Neural progenitor cell (in vitro differentiated cells): ENCODE results near the gene EIF4E. TPM values are rescaled to one million over a fixed set of nuclear protein-coding genes. Genes with fewer than 3 reads are reported as not detected.
"Not testable (repeated sequence)": the region's sequence is repeated elsewhere in the genome, so short reads cannot be mapped to it uniquely, and the experiment has no call there.

ENCODE experiments used
- DNase-seq: peaks from one replicate; pipeline ENCODE4 v3.0.0-alpha.2; 2016; ENCODE audit warnings: low spot score
- H2AFZ ChIP-seq: fragments of 200-600 bp; sonication (generic); replicated peaks from 2 replicates; pipeline ENCODE4 v1.6.1; 2016; ENCODE audit warnings: antibody characterized with exemption
- H3F3A ChIP-seq: fragments of 200-600 bp; sonication (generic); 2 replicates; pipeline ENCODE4 v1.6.1; 2016; ENCODE audit warnings: antibody characterized with exemption, low read depth
- H3K27ac ChIP-seq: fragments of 200-600 bp; sonication (generic); 2 replicates; pipeline ENCODE4 v1.5.1; 2016; ENCODE audit warnings: mild to moderate bottlenecking
- H3K27me3 ChIP-seq: fragments of 200-600 bp; sonication (generic); 2 replicates; pipeline ENCODE4 v1.6.1; 2016; ENCODE audit warnings: mild to moderate bottlenecking, moderate library complexity
- H3K36me3 ChIP-seq: fragments of 200-600 bp; sonication (generic); 2 replicates; pipeline ENCODE4 v1.5.1; 2016
- H3K4me1 ChIP-seq: fragments of 200-600 bp; sonication (generic); 2 replicates; pipeline ENCODE4 v1.6.1; 2016; ENCODE audit warnings: mixed run types
- H3K4me2 ChIP-seq: fragments of 200-600 bp; sonication (generic); 2 replicates; pipeline ENCODE4 v1.6.1; 2016
- H3K4me3 ChIP-seq: fragments of 200-600 bp; sonication (generic); 2 replicates; pipeline ENCODE4 v1.5.1; 2016
- H3K79me2 ChIP-seq: fragments of 200-600 bp; sonication (generic); 2 replicates; pipeline ENCODE4 v1.6.1; 2016; ENCODE audit warnings: low read depth
- H3K9ac ChIP-seq: fragments of 200-600 bp; sonication (generic); 2 replicates; pipeline ENCODE4 v1.6.1; 2016
- H3K9me3 ChIP-seq: fragments of 200-600 bp; sonication (generic); 2 replicates; pipeline ENCODE4 v1.5.1; 2016; ENCODE audit warnings: low read depth
- H4K20me1 ChIP-seq: fragments of 200-600 bp; sonication (generic); 2 replicates; pipeline ENCODE4 v1.6.1; 2016; ENCODE audit warnings: low read depth
- H3K27ac Mint-ChIP-seq: 3 replicates; pipeline ENCODE4 v1.8.0; 2021; ENCODE audit warnings: mixed read lengths
- H3K27me3 Mint-ChIP-seq: 2 replicates; pipeline ENCODE4 v1.8.0; 2022; ENCODE audit warnings: low read depth, mild to moderate bottlenecking, inconsistent platforms, moderate library complexity, mixed read lengths; ENCODE audit not compliant: insufficient read depth
- H3K36me3 Mint-ChIP-seq: 3 replicates; pipeline ENCODE4 v1.8.0; 2021; ENCODE audit warnings: mixed read lengths
- H3K4me1 Mint-ChIP-seq: 3 replicates; pipeline ENCODE4 v1.8.0; 2021; ENCODE audit warnings: mixed read lengths
- H3K4me3 Mint-ChIP-seq: 3 replicates; pipeline ENCODE4 v1.8.0; 2021; ENCODE audit warnings: mild to moderate bottlenecking, moderate library complexity, mixed read lengths
- H3K9me3 Mint-ChIP-seq: 3 replicates; pipeline ENCODE4 v1.8.0; 2020; ENCODE audit warnings: mixed read lengths
- EZH2 ChIP-seq: fragments of 200-600 bp; sonication (generic); IDR thresholded peaks from 2 replicates; pipeline ENCODE4 v1.6.1; 2017; ENCODE audit warnings: antibody characterized with exemption, mild to moderate bottlenecking, moderate library complexity
- EZH2phosphoT487 ChIP-seq: fragments of 200-600 bp; sonication (generic); IDR thresholded peaks from 2 replicates; pipeline ENCODE4 v1.6.1; 2017; ENCODE audit warnings: antibody characterized with exemption
- total RNA-seq: library from RNA; depleted of rRNA; stranded (reverse); fragments of >200 nt; gene quantifications from 2 replicates; pipeline ENCODE4 v1.2.3, GENCODE V29; 2015; ENCODE audit warnings: low replicate concordance
- TF ChIP-seq, protein P1 (sequence below): fragments of 200-600 bp; sonication (generic); IDR thresholded peaks from 2 replicates; pipeline ENCODE4 v1.5.1; 2017; ENCODE audit warnings: antibody characterized with exemption, mild to moderate bottlenecking

Gene EIF4E
- total RNA-seq, 1 donor from 2014 or later: 340 TPM

DNA sequence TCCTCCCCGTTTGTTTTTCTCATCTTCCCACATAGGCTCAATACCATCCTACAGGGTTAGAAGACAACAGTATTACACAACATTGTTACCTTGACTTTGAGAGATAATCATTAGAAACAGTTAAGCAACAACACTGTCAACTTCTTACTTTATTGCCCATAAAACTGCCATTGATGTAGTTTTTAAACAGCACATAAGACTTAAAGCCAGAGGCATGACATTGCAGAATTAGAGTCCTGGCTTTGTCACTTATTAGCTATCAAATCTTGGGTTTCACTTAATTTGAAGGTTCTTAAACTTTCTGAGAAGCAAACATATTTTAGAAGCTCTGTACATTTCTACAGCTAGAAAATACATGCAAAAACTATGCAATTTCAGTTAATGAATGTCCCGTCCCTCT is 41.8 kb downstream of the EIF4E start:
- Mint-ChIP-seq H3K27me3 (no peaks in the 10 kb centered on the region), H3K4me1 (no peaks in the 10 kb centered on the region), H3K9me3 (no peaks in the 10 kb centered on the region), H3K4me3 (no peak overlapping the region), H3K36me3 (peaks cover 44% of the 10 kb centered on the region), H3K27ac (no peak overlapping the region)
- peaks cover 55% of the 10 kb centered on the region for H3K36me3 ChIP-seq
- no peak overlapping the region for H3K27ac ChIP-seq
- no peak overlapping the region for H2AFZ ChIP-seq
- no peak overlapping the region for H3K4me3 ChIP-seq
- no peaks in the 10 kb centered on the region for H3K4me1 ChIP-seq
- H3K79me2 ChIP-seq: peaks cover 56% of the 10 kb centered on the region
- H4K20me1 ChIP-seq: peaks cover 16% of the 10 kb centered on the region
- no peak for DNase-seq
- no peaks in the 10 kb centered on the region for H3F3A ChIP-seq
- TF ChIP-seq, protein P1, sequence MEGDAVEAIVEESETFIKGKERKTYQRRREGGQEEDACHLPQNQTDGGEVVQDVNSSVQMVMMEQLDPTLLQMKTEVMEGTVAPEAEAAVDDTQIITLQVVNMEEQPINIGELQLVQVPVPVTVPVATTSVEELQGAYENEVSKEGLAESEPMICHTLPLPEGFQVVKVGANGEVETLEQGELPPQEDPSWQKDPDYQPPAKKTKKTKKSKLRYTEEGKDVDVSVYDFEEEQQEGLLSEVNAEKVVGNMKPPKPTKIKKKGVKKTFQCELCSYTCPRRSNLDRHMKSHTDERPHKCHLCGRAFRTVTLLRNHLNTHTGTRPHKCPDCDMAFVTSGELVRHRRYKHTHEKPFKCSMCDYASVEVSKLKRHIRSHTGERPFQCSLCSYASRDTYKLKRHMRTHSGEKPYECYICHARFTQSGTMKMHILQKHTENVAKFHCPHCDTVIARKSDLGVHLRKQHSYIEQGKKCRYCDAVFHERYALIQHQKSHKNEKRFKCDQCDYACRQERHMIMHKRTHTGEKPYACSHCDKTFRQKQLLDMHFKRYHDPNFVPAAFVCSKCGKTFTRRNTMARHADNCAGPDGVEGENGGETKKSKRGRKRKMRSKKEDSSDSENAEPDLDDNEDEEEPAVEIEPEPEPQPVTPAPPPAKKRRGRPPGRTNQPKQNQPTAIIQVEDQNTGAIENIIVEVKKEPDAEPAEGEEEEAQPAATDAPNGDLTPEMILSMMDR: no peak
- TF ChIP-seq EZH2 (no peak), EZH2phosphoT487 (no peak)
- no peak overlapping the region for H3K9ac ChIP-seq
- H3K9me3 ChIP-seq: no peaks in the 10 kb centered on the region
- H3K4me2 ChIP-seq: no peak overlapping the region
- H3K27me3 ChIP-seq: no peaks in the 10 kb centered on the region

DNA sequence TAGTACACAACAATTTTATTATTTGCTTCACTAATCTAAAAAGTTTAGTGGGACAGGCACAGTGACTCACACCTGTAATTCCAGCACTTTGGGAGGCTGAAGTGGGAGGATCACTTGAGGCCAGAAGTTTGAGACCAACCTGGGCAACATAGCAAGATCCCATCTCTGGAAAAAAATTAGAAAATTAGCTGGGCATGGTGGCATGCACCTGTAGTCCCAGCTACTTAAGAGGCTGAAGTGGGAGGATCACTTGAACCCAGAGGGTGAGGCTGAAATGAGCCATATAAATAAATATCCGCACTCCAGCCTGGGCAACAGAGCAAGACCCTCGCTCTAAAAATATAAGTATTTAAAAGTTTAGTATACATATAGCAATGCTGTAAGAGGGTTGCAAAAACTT is 42.6 kb downstream of the EIF4E start:
- H3K4me1 Mint-ChIP-seq, H3K27ac ChIP-seq, H3K4me1 ChIP-seq, H3K9me3 ChIP-seq, H2AFZ ChIP-seq, H3K4me3 Mint-ChIP-seq, H3K4me2 ChIP-seq, H3K9me3 Mint-ChIP-seq, H3K27me3 Mint-ChIP-seq, H3K27ac Mint-ChIP-seq, DNase-seq, H3K9ac ChIP-seq, H3F3A ChIP-seq, H4K20me1 ChIP-seq, H3K4me3 ChIP-seq, H3K27me3 ChIP-seq: not testable (repeated sequence)
- Histone ChIP-seq H3K36me3 (peaks cover 57% of the 10 kb centered on the region), H3K79me2 (peaks cover 48% of the 10 kb centered on the region)
- H3K36me3 Mint-ChIP-seq: peaks cover 41% of the 10 kb centered on the region

DNA sequence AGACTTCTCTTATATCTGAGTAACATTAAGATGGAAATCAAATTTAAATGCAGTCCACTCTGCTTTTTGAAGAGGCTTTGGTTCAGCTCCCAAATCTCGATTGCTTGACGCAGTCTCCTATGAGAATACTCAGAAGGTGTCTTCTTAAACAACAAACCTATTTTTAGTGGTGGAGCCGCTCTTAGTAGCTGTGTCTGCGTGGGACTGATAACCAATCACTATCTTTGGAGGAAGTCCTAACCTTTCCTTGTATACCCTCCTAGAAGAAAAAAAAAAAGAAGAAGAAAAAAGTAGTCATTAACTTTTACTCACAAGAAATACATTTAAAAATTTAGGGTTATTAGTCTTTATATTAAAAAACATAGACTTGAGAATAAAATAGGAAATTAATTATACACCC is 48.0 kb downstream of the EIF4E start:
- Histone ChIP-seq H3F3A (peaks cover 11% of the 10 kb centered on the region), H3K36me3 (peaks cover 31% of the 10 kb centered on the region), H3K79me2 (peaks cover 10% of the 10 kb centered on the region)
- not testable (repeated sequence) for H3K27ac Mint-ChIP-seq, H3K4me3 ChIP-seq, H3K4me2 ChIP-seq, H3K9ac ChIP-seq, H3K4me1 ChIP-seq, H3K9me3 Mint-ChIP-seq, H3K4me3 Mint-ChIP-seq, H4K20me1 ChIP-seq, H3K27me3 ChIP-seq, H3K4me1 Mint-ChIP-seq, H3K9me3 ChIP-seq, DNase-seq, H3K27me3 Mint-ChIP-seq, H3K27ac ChIP-seq, H2AFZ ChIP-seq
- peaks cover 32% of the 10 kb centered on the region for H3K36me3 Mint-ChIP-seq

DNA sequence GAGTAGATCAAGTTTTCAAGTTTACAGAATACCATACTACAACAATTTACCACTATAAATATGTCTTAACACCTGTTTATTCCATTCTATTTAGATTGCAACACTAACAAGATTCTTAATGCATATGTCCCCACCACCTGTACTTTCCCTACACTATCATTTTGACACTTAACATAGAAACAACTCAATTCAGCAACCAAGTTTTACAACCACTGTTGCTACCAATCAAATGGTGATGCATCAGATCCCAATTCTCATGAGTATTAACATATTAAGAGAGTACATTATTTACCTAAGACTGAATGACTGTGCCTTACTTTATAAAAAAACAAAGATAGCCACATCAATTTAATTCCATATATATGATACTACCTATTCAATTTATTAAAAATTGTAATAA is 49.4 kb downstream of the EIF4E start:
- Histone ChIP-seq H3K36me3 (peaks cover 30% of the 10 kb centered on the region), H3K4me2 (no peak overlapping the region), H3K27ac (no peak overlapping the region), H3K9me3 (no peaks in the 10 kb centered on the region), H3K4me1 (no peaks in the 10 kb centered on the region), H3K27me3 (no peaks in the 10 kb centered on the region), H3K9ac (no peak overlapping the region), H2AFZ (no peak overlapping the region), H3F3A (peaks cover 11% of the 10 kb centered on the region), H3K4me3 (no peak overlapping the region), H3K79me2 (peaks cover 5% of the 10 kb centered on the region), H4K20me1 (no peaks in the 10 kb centered on the region)
- Mint-ChIP-seq H3K9me3 (no peaks in the 10 kb centered on the region), H3K36me3 (peaks cover 26% of the 10 kb centered on the region), H3K27me3 (no peaks in the 10 kb centered on the region), H3K4me1 (no peaks in the 10 kb centered on the region), H3K27ac (no peak overlapping the region), H3K4me3 (no peak overlapping the region)
- DNase-seq: no peak
- no peak for TF ChIP-seq EZH2phosphoT487
- TF ChIP-seq, protein P1: no peak
- TF ChIP-seq EZH2: no peak
